Measurements from ENCODE around the gene SETD5.

DNA sequence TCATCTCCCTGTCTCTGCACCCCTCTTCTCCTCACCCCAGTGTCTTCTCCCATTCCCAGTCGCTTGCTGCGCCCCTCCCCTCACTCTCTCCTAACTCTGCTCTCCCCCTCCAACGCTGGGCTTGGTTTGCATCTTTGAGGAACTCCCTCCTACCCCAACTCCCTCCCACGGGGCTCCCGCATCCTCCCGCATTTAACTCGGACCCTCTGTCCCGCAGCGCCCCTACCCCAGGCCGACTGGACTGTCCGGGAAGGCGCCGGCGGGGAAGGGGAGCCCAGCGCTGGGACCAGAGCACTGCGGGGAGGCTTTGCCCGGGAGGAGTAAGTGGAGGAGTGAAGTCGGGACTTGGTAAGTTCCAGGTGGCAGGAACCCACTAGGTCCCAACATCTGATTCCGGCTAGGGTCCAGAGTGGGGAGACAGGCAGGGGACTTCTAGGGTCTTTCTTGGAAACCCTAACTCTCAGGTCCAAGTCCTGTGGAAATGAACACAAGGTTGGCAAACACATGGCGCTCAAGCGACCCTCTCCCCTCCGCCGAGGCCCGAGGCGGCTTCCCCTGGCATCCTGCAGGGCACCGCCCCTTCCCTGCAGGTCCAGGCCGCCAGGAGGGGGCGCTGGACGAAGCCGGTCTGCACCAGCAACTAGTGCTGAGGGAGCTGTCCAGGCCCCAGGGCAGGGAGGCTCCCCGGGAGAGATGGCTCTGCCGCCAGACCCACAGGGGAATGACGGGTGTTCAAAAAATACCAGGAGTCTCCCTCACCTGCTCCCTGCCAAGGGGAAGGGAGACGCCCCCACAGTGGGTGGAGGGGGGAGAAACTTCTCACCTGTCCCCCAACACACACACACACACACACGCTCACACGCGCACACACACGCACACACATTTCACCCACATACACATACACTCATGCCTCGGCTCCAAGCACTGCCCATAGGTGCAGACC lies 103.0 kb downstream of the SETD5 start:
- TF ChIP-seq, protein P1, sequence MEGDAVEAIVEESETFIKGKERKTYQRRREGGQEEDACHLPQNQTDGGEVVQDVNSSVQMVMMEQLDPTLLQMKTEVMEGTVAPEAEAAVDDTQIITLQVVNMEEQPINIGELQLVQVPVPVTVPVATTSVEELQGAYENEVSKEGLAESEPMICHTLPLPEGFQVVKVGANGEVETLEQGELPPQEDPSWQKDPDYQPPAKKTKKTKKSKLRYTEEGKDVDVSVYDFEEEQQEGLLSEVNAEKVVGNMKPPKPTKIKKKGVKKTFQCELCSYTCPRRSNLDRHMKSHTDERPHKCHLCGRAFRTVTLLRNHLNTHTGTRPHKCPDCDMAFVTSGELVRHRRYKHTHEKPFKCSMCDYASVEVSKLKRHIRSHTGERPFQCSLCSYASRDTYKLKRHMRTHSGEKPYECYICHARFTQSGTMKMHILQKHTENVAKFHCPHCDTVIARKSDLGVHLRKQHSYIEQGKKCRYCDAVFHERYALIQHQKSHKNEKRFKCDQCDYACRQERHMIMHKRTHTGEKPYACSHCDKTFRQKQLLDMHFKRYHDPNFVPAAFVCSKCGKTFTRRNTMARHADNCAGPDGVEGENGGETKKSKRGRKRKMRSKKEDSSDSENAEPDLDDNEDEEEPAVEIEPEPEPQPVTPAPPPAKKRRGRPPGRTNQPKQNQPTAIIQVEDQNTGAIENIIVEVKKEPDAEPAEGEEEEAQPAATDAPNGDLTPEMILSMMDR (conservative IDR thresholded peaks at IDR 0.05; ENCODE audit: low read depth, low read length): peak; percentile 92
- no peak for TF ChIP-seq EZH2 (IDR thresholded peaks at IDR 0.05; ENCODE audit: low read length, unreplicated experiment)
- TF ChIP-seq EZH2phosphoT487 (IDR thresholded peaks at IDR 0.05; ENCODE audit: borderline replicate concordance, low read length): no peak

Data from PC-3 (cell line).